NB4 (cell line): ENCODE measurements around the gene THOC5.

Experiments
- CTCF ChIP-seq: IDR thresholded peaks from one replicate; pipeline ENCODE4 v1.5.1; 2012; ENCODE audit warnings: low read depth, low read length
- POLR2A ChIP-seq: IDR thresholded peaks from 2 replicates; pipeline ENCODE4 v1.6.1; 2011; ENCODE audit warnings: mild to moderate bottlenecking; ENCODE audit not compliant: insufficient read length; ENCODE audit errors: extremely low read depth

GRCh38 chr22:29469755-29470154 lies 83.8 kb downstream of the THOC5 start:
- TF ChIP-seq CTCF (no peak), POLR2A (no peak)
